MM.1S (cell line): ENCODE measurements around the gene CLEC4D.

Experiments used
- CTCF ChIP-seq: fragments of 300-600 bp; sonication (generic); IDR thresholded peaks from 2 replicates; pipeline ENCODE4 v1.5.1; 2016; ENCODE audit warnings: antibody characterized with exemption, low read length, mixed read lengths
- EZH2 ChIP-seq: fragments of 300-600 bp; sonication (generic); optimal IDR thresholded peaks from 2 replicates; pipeline ENCODE3; 2017; ENCODE audit warnings: low read depth, mild to moderate bottlenecking, antibody characterized with exemption, low read length, mixed read lengths

GRCh38 chr12:8541562-8541961 lies 28.3 kb downstream of the CLEC4D start:
- no peak for TF ChIP-seq CTCF
- no peak for TF ChIP-seq EZH2
